Ovary (tissue), 3 donors: ENCODE measurements around the gene LASP1NB.

Experiments used
- CTCF ChIP-seq, 3 donors: fragments of 450-650 bp in 2 of 3; fragments of 200-600 bp in 1 of 3; IDR thresholded peaks; one replicate each; pipeline versions ENCODE4 v1.5.1 to v1.8.0; 2016 to 2022; ENCODE audit warnings: antibody characterized with exemption in 3 of 3, mild to moderate bottlenecking in 1 of 3
- EP300 ChIP-seq: sonication (generic); formaldehyde crosslinking; IDR thresholded peaks from one replicate; pipeline ENCODE4 v1.6.1; 2017; ENCODE audit warnings: antibody characterized with exemption
- POLR2A ChIP-seq: fragments of 450-650 bp; IDR thresholded peaks from one replicate; pipeline ENCODE4 v1.6.1; 2017; ENCODE audit warnings: antibody characterized with exemption, mild to moderate bottlenecking, moderate library complexity
- donor health status: DM: no; HTN: no; CAD: no.

DNA sequence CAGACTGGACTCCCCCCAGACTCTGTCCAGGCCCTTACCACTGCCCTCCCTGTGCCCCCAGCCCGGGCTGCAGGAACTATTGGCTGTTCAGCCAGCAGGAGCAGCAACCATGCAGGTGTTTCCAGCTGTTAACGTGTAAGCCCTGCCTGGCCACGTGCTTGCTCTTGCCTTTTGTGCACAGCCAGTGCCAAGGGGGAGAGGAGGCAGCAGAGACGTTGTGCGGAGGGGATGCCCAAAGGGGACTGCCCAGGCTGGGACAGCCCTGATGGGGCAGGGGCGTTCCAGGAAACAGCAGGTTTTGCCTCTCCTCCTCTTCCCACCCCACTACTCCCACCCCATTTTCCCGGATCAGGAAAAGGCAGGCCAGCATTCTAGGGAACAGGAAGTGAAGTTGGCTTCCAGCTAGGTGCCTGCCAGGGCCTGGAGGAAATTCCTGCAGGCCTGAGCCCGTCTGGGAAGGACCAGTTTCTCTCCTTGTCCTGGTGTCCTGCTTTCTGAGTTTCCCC is 16.7 kb upstream of the LASP1NB start:
- TF ChIP-seq CTCF (IDR thresholded peaks at IDR 0.05) (no peak), EP300 (no peak), POLR2A (no peak)
